IMR-90 (cell line): ENCODE measurements around the gene UBR7.

Experiments
- CEBPB ChIP-seq: IDR thresholded peaks from 2 replicates; pipeline ENCODE4 v1.6.1; 2012; ENCODE audit warnings: low read depth, low read length, improper control_type of control experiment
- MAFK ChIP-seq: IDR thresholded peaks from 2 replicates; pipeline ENCODE4 v1.6.1; 2012; ENCODE audit warnings: low read depth, low read length, improper control_type of control experiment
- MAZ ChIP-seq: IDR thresholded peaks from 2 replicates; pipeline ENCODE4 v1.6.1; 2012; ENCODE audit warnings: low read depth, mild to moderate bottlenecking, low read length, improper control_type of control experiment, moderate library complexity, borderline replicate concordance
- POLR2A ChIP-seq: IDR thresholded peaks from 2 replicates; pipeline ENCODE4 v1.6.1; 2012; ENCODE audit warnings: mild to moderate bottlenecking, low read depth, low read length
- RAD21 ChIP-seq: IDR thresholded peaks from 2 replicates; pipeline ENCODE4 v1.6.1; 2012; ENCODE audit warnings: low read length, improper control_type of control experiment
- TF ChIP-seq, protein P1 (sequence below): conservative IDR thresholded peaks from 2 replicates; pipeline ENCODE4 v1.5.1; 2012; ENCODE audit warnings: mild to moderate bottlenecking, low read depth, low read length, improper control_type of control experiment

DNA sequence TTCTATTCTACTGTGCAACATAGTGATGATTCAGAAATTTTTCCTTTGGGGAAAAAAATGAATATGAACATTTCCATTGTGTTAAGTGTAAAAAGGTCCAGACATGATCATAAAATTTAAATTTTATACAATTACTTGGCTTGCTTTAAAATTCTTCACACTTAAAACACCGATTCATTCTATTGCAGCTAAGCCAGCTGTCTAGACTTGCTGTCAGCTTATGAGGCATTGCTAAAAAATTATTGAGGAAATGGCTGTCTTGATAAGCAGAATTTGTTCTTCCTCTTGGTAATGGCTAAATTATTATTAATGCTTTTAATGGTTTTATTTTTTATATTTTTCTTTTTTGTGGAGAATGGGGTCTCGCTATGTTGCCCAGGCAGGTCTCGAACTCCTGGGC is 20.1 kb upstream of the UBR7 start:
- TF ChIP-seq, protein P1, sequence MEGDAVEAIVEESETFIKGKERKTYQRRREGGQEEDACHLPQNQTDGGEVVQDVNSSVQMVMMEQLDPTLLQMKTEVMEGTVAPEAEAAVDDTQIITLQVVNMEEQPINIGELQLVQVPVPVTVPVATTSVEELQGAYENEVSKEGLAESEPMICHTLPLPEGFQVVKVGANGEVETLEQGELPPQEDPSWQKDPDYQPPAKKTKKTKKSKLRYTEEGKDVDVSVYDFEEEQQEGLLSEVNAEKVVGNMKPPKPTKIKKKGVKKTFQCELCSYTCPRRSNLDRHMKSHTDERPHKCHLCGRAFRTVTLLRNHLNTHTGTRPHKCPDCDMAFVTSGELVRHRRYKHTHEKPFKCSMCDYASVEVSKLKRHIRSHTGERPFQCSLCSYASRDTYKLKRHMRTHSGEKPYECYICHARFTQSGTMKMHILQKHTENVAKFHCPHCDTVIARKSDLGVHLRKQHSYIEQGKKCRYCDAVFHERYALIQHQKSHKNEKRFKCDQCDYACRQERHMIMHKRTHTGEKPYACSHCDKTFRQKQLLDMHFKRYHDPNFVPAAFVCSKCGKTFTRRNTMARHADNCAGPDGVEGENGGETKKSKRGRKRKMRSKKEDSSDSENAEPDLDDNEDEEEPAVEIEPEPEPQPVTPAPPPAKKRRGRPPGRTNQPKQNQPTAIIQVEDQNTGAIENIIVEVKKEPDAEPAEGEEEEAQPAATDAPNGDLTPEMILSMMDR, result no peak
- TF ChIP-seq POLR2A (no peak), MAZ (no peak), MAFK (no peak), CEBPB (no peak), RAD21 (no peak)
